ENCODE data around the gene PNPLA1.

The PNPLA1 gene

GRCh38 chr6:36285187-36285671 is 15.4 kb downstream of the PNPLA1 start:
- no peak for DNase-seq (ENCODE audit: low spot score)

GRCh38 chr6:36285797-36286196 is 15.9 kb downstream of the PNPLA1 start:
- no peak for DNase-seq (ENCODE audit: low spot score)

GRCh38 chr6:36286858-36287257 is 17.0 kb downstream of the PNPLA1 start:
- no peak for DNase-seq (ENCODE audit: low spot score)

- no peak for DNase-seq (ENCODE audit: low spot score)
These were observed 19.5 kb downstream of the PNPLA1 start for GRCh38 chr6:36289281-36289878.

GRCh38 chr6:36290668-36291620 is 21.1 kb downstream of the PNPLA1 start:
- no peak for DNase-seq (ENCODE audit: low spot score)

GRCh38 chr6:36292170-36292569 is 22.3 kb downstream of the PNPLA1 start:
- no peak for DNase-seq (ENCODE audit: low spot score)

GRCh38 chr6:36296240-36296639 is 26.4 kb downstream of the PNPLA1 start:
- no peak for DNase-seq (ENCODE audit: low spot score)

- DNase-seq (ENCODE audit: low spot score), result no peak
These were observed 27.2 kb downstream of the PNPLA1 start for GRCh38 chr6:36297051-36297450.

GRCh38 chr6:36297511-36297910 is 27.7 kb downstream of the PNPLA1 start:
- no peak for DNase-seq (ENCODE audit: low spot score)

GRCh38 chr6:36298027-36298426 is 28.2 kb downstream of the PNPLA1 start:
- DNase-seq (ENCODE audit: low spot score), result no peak

- no peak for DNase-seq (ENCODE audit: low spot score)
These were observed 31.3 kb downstream of the PNPLA1 start for GRCh38 chr6:36301085-36301658.

- no peak for DNase-seq (ENCODE audit: low spot score)
These were observed 31.9 kb downstream of the PNPLA1 start for GRCh38 chr6:36301781-36302180.

GRCh38 chr6:36302227-36302976 is 32.5 kb downstream of the PNPLA1 start:
- peak; percentile 73 for DNase-seq (ENCODE audit: low spot score)

GRCh38 chr6:36305885-36306284 is 36.0 kb downstream of the PNPLA1 start:
- no peak for DNase-seq (ENCODE audit: low spot score)

GRCh38 chr6:36306375-36306774 is 36.5 kb downstream of the PNPLA1 start:
- no peak for DNase-seq (ENCODE audit: low spot score)

- no peak for DNase-seq (ENCODE audit: low spot score)
These were observed 38.7 kb downstream of the PNPLA1 start for GRCh38 chr6:36308514-36308913.

- no peak for DNase-seq (ENCODE audit: low spot score)
These were observed 39.3 kb downstream of the PNPLA1 start for GRCh38 chr6:36309203-36309602.

GRCh38 chr6:36309900-36310299 is 40.0 kb downstream of the PNPLA1 start:
- DNase-seq (ENCODE audit: low spot score), result no peak

GRCh38 chr6:36312854-36313648 is 43.2 kb downstream of the PNPLA1 start:
- DNase-seq (ENCODE audit: low spot score), result no peak

- DNase-seq (ENCODE audit: low spot score), result no peak
These were observed 43.7 kb downstream of the PNPLA1 start for GRCh38 chr6:36313649-36313936.

- DNase-seq (ENCODE audit: low spot score), result no peak
These were observed 44.6 kb downstream of the PNPLA1 start for GRCh38 chr6:36314221-36315014.

Data from globus pallidus (tissue), 1 donor.